ENCODE data around the gene SYF2. TPM values are rescaled to one million over a fixed set of nuclear protein-coding genes. Genes with fewer than 3 reads are reported as not detected.

Gene SYF2
- polyA plus RNA-seq, 1 experiment = 15.0 TPM

GRCh38 chr1:25220666-25221065, 11.6 kb downstream of the SYF2 start:
- CTCF ChIA-PET = interaction anchor here (3.9 kb wide), 1 partner anchor 15 kb away, joined by 18 read pairs; no protein-coding TSS in a partner anchor
- no peak for TF ChIP-seq CTCF (IDR thresholded peaks at IDR 0.05; ENCODE audit: insufficient read depth, low read depth, low read length)
- POLR2A ChIA-PET = no interaction called here
- H3K27me3 ChIP-seq (ENCODE audit: control insufficient read depth, insufficient read depth, low read length) = no peaks in the 10 kb centered on the region
- H3K4me3 ChIP-seq (ENCODE audit: low read depth, low read length) = no peak overlapping the region
- peaks cover 8% of the 10 kb centered on the region for H3K36me3 ChIP-seq (ENCODE audit: control insufficient read depth, insufficient read depth, low read length)
- DNase-seq (ENCODE audit: low read depth) = no peak

- POLR2A ChIA-PET = no interaction called here
- CTCF ChIA-PET = interaction anchor here (3.9 kb wide), 1 partner anchor 14 kb away, joined by 18 read pairs; no protein-coding TSS in a partner anchor
Measured at GRCh38 chr1:25219661-25220251, 12.5 kb downstream of the SYF2 start.

GRCh38 chr1:25217598-25218232, 14.6 kb downstream of the SYF2 start:
- CTCF ChIA-PET = interaction anchor here (4.8 kb wide), 1 partner anchor 12 kb away, joined by 22 read pairs; no protein-coding TSS in a partner anchor
- DNase-seq (ENCODE audit: low read depth) = no peak
- Histone ChIP-seq H3K4me3 (ENCODE audit: low read depth, low read length) (no peak overlapping the region), H3K36me3 (ENCODE audit: control insufficient read depth, insufficient read depth, low read length) (0 out of 2 replicates have a peak, but pooled peaks cover 4% of the 10 kb centered on the region), H3K27me3 (ENCODE audit: control insufficient read depth, insufficient read depth, low read length) (no peaks in the 10 kb centered on the region)
- POLR2A ChIA-PET = no interaction called here
- no peak for TF ChIP-seq CTCF (IDR thresholded peaks at IDR 0.05; ENCODE audit: insufficient read depth, low read depth, low read length)

More at GRCh38 chr1:25219661-25220251, 12.5 kb downstream of the SYF2 start:
- Histone ChIP-seq H3K4me3 (ENCODE audit: low read depth, low read length) (no peak overlapping the region), H3K27me3 (ENCODE audit: control insufficient read depth, insufficient read depth, low read length) (no peaks in the 10 kb centered on the region), H3K36me3 (ENCODE audit: control insufficient read depth, insufficient read depth, low read length) (peaks cover 8% of the 10 kb centered on the region)
- DNase-seq (ENCODE audit: low read depth) = no peak
- TF ChIP-seq CTCF (IDR thresholded peaks at IDR 0.05; ENCODE audit: insufficient read depth, low read depth, low read length) = no peak

- POLR2A ChIA-PET = no interaction called here
- 0 out of 2 replicates have a peak, but pooled peaks cover 2% of the 10 kb centered on the region for H3K36me3 ChIP-seq (ENCODE audit: control insufficient read depth, insufficient read depth, low read length)
- TF ChIP-seq CTCF (IDR thresholded peaks at IDR 0.05; ENCODE audit: insufficient read depth, low read depth, low read length) = no peak
- CTCF ChIA-PET = interaction anchor here (4.8 kb wide), 1 partner anchor 12 kb away, joined by 22 read pairs; no protein-coding TSS in a partner anchor
- no peak for DNase-seq (ENCODE audit: low read depth)
- no peak overlapping the region for H3K4me3 ChIP-seq (ENCODE audit: low read depth, low read length)
- H3K27me3 ChIP-seq (ENCODE audit: control insufficient read depth, insufficient read depth, low read length) = no peaks in the 10 kb centered on the region
Measured at GRCh38 chr1:25217015-25217414, 15.3 kb downstream of the SYF2 start.

GRCh38 chr1:25216123-25216522, 16.2 kb downstream of the SYF2 start:
- no peak for DNase-seq (ENCODE audit: low read depth)
- ChIA-PET CTCF (interaction anchor here (4.8 kb wide), 1 partner anchor 11 kb away, joined by 22 read pairs; no protein-coding TSS in a partner anchor), POLR2A (no interaction called here)
- TF ChIP-seq CTCF (IDR thresholded peaks at IDR 0.05; ENCODE audit: insufficient read depth, low read depth, low read length) = no peak
- Histone ChIP-seq H3K36me3 (ENCODE audit: control insufficient read depth, insufficient read depth, low read length) (no peaks in the 10 kb centered on the region), H3K27me3 (ENCODE audit: control insufficient read depth, insufficient read depth, low read length) (no peaks in the 10 kb centered on the region), H3K4me3 (ENCODE audit: low read depth, low read length) (no peak overlapping the region)

Data from BJ (cell line).